T-helper 22 cell (primary cell): ENCODE data around the gene TMEM191C.
"Not testable (repeated sequence)": the region's sequence is repeated elsewhere in the genome, so short reads cannot be mapped to it uniquely, and the experiment has no call there.

Experiments
- DNase-seq: peaks from one replicate; pipeline ENCODE4 v3.0.0-alpha.2; 2020; ENCODE audit warnings: low read depth

Gene TMEM191C

DNA sequence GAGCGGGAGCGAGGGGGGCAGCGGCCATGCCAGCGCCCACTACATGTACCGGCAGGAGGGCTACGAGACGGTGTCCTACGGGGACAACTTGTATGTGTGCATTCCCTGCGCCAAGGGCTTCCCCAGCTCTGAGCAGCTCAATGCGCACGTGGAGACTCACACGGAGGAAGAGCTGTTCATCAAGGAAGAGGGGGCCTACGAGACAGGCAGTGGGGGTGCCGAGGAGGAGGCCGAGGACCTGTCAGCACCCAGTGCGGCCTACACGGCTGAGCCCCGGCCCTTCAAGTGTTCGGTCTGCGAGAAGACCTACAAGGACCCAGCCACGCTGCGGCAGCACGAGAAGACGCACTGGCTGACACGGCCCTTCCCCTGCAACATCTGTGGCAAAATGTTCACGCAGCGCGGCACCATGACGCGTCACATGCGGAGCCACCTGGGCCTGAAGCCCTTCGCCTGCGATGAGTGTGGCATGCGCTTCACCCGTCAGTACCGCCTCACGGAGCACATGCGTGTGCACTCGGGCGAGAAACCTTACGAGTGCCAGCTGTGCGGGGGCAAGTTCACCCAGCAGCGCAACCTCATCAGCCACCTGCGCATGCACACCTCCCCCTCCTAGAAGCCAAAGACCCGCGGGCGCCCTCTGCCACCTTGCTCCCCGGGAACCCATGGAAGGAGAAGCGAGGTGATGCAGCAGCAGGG lies 20.9 kb upstream of the TMEM191C start:
- DNase-seq, result no peak

- no peak for DNase-seq
Measured at GRCh38 chr22:21446827-21447690, 20.1 kb upstream of the TMEM191C start.

- DNase-seq, result no peak
Measured at GRCh38 chr22:21447694-21448402, 19.3 kb upstream of the TMEM191C start.

DNA sequence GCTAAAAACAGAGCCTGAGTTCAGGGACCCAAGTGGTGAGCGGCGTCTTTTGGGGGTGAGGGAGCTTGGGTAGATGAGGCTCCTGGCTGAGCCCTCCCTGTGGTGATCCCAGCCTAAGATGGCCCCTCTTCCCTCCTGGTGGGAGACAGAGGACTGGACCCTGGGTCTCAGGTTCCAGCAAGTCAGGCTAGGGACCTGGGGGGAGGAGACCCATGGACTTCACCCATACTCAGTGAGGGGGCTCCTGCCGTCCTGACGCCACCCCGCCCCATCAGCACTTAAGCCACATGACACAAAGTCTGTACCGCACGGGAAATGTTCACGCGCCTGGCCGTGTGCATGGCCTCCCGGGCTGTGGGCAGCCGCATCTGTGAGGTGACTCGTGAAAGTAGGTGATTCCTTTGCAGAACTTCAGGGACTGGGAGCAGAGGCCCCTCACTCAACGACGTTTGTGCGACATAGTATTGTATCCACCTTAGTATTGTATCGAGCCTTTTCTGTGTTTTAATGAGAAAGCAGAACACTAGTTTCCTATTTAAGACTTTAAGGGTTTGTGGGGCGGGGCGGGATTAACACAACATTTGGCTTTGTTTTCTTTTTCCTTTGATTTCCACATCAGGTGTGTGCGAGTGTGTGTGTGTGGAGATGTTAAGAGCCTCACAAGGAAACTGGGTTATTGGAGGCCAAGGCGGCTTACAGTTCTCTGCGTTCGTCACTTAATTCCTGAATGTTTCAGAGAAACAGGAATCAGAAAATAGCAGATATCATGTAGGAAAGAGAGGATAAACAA lies 18.4 kb upstream of the TMEM191C start:
- no peak for DNase-seq

- no peak for DNase-seq
Measured at GRCh38 chr22:21449531-21450319, 17.5 kb upstream of the TMEM191C start.

GRCh38 chr22:21450320-21450831 lies 16.8 kb upstream of the TMEM191C start:
- no peak for DNase-seq

DNA sequence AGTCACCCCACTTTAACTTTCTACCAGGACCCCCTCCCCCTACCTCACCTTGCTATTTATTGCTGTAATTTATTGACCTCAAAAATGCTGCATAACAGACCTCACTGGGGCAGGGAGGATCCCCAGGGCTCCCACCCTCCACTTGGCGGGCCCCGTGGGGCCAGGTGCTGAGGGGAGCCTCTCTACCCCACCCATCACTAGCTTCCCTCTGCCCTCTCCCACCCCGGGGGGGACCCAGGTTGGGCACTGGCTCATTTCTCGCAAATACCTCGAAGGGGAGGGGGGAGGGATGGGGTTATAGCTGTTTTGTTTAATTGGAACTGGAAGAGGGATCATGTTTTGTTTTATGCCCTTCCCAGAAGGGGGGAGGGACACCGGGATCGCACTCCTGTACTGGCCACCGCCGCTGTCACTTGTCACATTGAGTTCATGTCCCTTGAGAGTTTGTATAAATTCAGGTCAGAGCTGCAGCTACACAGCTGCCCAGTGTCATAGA lies 16.3 kb upstream of the TMEM191C start:
- DNase-seq, result no peak

GRCh38 chr22:21451545-21452520 lies 15.4 kb upstream of the TMEM191C start:
- no peak for DNase-seq

- DNase-seq, result not testable (repeated sequence)
Measured at GRCh38 chr22:21452666-21453065, 14.5 kb upstream of the TMEM191C start.

GRCh38 chr22:21454998-21455333 lies 12.2 kb upstream of the TMEM191C start:
- DNase-seq, result not testable (repeated sequence)

DNA sequence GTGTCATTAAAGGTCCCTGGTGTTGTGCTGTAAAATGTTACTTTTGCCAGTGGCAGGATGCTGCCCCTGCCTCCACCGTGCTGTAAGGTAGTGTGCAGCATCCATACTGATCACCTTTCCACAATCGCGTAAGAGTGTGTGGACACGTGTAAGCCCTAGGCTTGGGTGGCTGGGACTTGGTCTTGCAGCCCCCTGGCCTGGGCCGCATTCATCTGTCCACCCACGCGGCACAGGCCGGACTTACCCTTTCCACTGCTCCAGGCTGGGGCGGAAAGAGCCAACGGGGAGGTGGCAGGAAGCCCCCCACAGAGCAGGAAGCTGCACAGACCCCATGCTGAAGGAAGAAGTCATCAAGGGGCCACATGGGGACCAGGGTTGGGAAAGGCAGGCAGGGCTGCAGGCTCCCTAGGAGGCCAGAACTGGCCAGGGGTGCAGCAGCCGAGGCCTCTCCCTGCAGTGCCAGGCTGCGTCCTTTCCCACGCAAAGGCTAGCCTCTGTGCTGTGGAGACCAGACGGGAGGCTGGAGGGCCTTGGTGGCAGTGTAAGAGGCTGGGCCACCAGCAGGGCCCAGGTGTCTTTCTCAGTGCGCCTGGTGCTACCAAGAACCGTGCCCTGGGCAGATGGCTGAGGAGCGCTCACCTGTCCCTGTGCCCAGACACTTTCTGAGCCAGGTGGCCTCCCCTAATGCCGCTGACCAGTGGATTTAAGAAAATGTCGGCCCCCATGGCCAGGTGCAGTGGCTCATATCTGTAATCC lies 11.7 kb upstream of the TMEM191C start:
- no peak for DNase-seq

- DNase-seq, result no peak
Measured at GRCh38 chr22:21457023-21457787, 10.0 kb upstream of the TMEM191C start.

GRCh38 chr22:21462672-21463071 lies 4.5 kb upstream of the TMEM191C start:
- not testable (repeated sequence) for DNase-seq

DNA sequence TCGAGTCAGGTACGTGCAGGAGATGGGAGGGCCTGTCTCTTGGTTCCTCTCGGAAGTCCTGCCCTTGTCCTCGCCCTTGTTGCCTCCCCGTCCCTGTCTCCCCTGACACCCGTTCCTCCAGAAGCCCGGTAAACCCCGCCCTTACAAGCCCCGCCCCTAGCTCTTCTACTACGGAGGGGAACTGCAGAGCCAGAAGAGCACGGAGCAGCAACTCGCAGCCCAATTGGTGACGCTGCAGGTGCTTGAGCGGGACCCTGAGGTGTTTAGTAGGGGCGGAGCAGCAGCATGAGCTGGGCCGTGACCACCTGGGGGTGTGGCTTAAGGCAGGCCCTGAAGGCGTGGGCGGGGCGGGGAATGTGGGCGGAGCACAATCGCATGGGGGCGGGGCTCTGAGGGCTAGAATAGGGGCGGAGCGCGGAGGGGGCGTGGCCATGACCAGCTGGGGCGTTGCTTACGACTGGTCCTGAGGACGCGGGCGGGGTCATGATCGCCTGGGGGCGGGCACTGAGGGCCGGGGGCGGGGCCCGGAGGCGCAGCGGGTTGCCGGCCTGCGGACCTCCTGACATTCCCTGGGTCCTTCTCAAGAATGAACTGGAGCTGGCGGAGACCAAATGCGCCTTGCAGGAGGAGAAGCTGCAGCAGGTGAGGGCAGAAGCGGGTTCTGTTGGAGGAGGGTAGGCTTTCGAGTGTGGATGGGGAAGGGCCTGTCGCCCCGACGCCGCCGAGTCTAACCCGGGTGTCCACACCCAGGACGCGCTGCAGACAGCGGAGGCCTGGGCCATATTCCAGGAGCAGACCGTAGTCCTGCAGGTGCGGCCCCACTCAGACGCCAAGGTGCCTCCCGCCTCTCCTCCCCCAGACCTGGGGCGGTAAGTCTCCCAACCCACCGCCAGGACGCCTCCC lies 1.3 kb downstream of the TMEM191C start:
- peak; percentile 89 for DNase-seq

GRCh38 chr22:21469097-21469994 lies 2.2 kb downstream of the TMEM191C start:
- DNase-seq, result not testable (repeated sequence)

DNA sequence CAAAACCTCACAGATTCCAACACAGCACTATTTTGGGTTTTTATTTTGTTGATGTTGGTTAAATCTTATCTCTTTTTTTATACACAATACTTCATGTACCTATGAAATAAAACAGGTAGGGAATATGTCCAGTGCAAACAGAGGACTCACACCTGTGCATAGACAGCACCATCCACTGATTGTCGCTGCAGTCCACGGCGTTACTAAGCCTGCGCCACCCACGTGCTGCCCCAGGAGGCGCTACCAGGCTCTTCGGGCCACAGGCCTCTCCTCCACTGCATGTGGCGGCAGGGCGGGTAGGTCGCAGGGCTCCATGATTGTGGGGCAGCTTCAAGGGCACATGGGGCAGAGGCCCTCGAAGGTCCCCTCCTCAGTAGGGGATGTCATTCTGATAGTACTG lies 5.8 kb downstream of the TMEM191C start:
- not testable (repeated sequence) for DNase-seq
